ENCODE measurements around the gene GABBR2.
A peak's percentile ranks its signal among the peaks of the same experiment; 100 is the strongest.

Gene GABBR2

DNA sequence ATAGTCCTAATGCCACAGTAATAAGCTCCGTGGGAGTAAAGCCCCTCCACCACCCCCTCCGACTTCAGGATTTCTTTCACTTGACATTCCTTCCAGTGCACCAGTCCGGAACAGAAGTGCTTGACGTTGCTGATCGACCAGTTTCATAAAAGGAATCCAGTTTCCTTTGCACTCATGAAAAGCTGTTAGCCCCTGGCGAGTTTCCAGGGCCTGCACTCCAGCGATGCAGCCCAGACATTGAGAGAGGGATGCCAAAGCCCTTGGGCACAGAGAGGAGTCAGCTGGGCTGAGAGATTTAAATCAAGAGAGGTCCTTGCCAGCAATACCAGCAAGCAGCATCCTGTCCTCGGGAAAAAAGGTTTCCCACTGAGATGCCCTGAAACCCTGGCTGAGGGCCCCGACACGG lies 170.1 kb downstream of the GABBR2 start:
- DNase-seq (ENCODE audit: low spot score): peak; percentile 32

DNA sequence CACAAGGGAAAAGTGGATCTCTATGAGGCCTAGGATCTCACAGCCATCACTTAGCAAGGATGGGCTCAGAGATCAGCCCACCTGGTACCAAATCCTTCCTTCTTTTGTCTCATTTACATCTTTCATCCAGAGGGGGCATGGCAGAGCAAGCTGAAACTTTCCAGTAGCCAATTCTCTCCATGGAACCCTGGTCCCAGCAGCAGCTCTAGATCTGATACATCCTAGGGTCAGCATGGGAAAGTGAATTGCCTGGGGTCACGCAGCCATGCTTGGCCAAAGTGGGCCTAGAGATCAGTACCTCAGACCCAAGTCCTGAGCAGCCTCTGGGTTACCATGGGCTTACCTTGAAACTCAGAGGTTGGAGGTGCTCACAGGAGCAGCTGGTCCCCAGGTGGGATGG lies 170.5 kb downstream of the GABBR2 start:
- DNase-seq (ENCODE audit: low spot score): no peak

DNA sequence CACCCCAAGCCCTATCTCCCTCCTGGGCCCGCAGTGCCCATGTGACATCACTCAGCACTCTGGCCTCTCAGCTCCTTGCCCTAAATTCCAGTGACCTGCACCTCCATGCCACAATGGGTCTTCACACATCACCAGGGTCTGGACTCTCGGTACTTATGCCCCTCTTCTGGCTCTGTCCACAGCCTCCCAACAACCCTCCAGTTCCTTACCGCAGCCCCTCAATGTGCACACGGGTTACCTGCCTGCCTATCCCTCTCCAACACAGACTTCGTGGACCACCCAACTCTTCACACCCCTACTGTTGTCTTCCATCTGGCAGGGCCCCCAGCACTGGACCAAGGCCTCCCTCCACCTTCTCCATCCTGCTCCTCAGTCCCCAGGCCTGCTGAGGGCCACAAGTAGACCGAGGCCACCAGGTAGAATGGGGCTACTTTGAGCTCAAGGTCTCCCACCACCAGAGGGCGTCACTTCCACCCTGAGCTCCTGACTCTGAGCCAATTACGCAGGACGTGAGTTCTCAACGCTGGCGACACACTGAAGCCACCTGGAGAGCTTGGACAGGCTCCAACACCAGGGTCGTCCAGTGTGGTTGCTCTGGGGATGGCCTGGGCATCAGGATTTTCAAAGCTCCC lies 172.1 kb downstream of the GABBR2 start:
- no peak for DNase-seq (ENCODE audit: low spot score)

GRCh38 chr9:98533866-98534265 lies 174.9 kb downstream of the GABBR2 start:
- no peak for DNase-seq (ENCODE audit: low spot score)

- no peak for DNase-seq (ENCODE audit: low spot score)
These were observed 175.6 kb downstream of the GABBR2 start for GRCh38 chr9:98533132-98533531.

DNA sequence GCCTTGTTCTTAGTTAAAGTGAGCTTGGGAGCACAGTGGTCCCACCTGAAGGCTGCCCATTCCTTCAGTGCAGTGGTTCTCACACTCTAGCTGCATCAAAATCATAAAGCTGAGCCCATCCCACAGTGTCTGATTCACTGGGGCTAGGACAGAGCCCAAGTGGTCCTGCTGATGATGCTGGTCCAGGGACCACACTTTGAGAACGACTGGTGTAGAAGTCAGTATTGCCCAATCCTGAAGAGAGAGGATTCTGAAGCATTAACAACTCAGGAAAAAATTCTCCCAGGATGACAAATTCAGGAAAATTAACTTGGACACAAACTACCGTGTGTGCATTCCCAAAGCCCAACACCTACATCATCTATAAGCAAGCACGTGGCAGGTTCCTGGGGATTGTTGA lies 176.2 kb downstream of the GABBR2 start:
- DNase-seq (ENCODE audit: low spot score): no peak

GRCh38 chr9:98532147-98532546 lies 176.6 kb downstream of the GABBR2 start:
- DNase-seq (ENCODE audit: low spot score): no peak

- DNase-seq (ENCODE audit: low spot score): no peak
These were observed 177.8 kb downstream of the GABBR2 start for GRCh38 chr9:98530806-98531386.

GRCh38 chr9:98530275-98530674 lies 178.5 kb downstream of the GABBR2 start:
- no peak for DNase-seq (ENCODE audit: low spot score)

DNA sequence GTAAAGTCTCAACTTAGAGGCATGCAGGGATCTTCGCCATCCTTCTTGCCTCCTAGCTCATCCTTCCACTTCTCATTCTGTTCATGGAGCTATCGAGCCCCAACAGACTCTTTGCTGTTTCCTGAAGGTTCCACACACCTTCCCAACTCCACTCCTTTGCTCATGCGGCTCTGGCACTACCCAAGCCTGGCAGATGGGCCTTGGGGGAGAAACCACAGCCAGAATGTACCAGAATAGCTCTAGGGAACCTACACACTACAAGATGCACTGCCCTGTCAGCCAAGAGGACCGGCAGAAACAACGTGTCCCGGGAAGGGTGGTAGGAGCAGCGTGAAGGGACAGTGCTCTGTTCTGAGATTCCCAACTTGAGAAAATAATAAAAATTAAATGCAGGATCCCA lies 178.9 kb downstream of the GABBR2 start:
- no peak for DNase-seq (ENCODE audit: low spot score)

DNA sequence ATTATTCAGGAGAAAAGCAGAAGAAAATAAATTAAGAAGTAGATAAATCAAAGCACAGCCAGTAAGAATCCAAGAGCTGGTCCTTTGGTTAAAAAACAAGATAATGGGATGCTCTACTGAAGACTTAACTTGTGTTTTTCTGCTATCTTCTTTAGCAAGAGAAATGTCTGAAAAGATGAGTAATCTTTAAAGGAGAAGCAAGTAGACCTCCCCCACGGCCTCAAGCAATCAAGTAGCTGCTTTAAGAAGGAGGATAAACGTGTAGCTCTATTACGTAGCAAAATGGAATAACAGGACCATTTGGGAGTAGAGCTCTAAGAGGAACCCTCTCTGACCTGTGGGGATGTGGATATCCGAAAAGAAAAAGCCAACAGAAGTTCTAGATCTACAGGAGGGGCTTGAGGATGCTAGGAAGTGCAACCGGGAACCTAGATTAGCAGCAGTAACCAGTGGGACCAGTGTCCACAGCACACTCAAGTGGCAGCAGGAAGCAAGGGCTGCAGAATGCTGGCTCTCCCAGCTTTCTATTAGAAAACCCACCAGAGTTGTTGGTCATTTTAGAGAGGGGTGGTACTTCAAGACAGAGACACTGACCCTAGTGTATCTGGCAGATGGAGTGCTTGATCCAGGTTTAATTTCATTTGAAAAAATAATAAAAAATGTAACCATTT lies 185.4 kb downstream of the GABBR2 start:
- DNase-seq (ENCODE audit: low spot score): no peak

- DNase-seq (ENCODE audit: low spot score): no peak
These were observed 186.2 kb downstream of the GABBR2 start for GRCh38 chr9:98522487-98522886.

DNA sequence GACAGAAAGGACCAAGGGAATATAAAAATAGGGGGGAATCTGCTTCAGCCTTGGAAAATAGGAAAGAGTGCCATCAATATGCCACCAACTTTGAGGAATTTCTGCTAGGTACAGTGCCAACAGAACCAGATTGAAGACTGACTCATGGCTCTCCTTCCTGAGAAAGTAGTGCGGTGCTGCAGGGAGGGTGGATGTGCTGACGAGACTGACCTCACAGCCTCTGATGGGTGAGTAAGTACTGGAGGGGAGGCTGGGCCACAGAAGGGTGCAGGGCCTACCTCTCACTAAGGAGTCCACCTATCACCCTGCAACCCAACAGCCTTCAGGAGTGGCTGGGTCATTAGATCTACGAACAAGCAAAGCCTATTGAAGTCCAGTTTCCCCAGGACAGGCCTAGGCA lies 187.6 kb downstream of the GABBR2 start:
- DNase-seq (ENCODE audit: low spot score): no peak

- no peak for DNase-seq (ENCODE audit: low spot score)
These were observed 188.3 kb downstream of the GABBR2 start for GRCh38 chr9:98520221-98520960.

GRCh38 chr9:98519641-98520040 lies 189.1 kb downstream of the GABBR2 start:
- DNase-seq (ENCODE audit: low spot score): no peak

DNA sequence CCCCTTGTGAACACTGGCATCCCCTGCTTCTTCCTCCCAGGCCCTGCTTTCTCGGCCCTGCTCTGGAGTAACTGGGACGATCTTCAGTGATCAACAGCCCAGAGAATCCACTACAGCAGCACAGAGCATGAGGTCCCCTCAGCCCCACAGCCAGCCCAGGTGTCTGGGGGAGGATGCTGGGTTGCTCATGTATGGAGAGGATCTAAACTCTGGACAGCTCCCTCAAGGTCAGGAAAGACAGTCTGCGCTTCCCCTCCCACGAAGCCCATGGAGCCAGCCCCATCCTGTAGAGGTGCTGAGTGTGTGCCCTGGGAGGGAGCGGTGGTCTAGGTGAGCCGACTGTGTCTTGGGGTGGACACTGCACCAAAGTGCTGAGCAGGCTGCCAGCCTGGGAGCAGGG lies 190.2 kb downstream of the GABBR2 start:
- DNase-seq (ENCODE audit: low spot score): no peak

DNA sequence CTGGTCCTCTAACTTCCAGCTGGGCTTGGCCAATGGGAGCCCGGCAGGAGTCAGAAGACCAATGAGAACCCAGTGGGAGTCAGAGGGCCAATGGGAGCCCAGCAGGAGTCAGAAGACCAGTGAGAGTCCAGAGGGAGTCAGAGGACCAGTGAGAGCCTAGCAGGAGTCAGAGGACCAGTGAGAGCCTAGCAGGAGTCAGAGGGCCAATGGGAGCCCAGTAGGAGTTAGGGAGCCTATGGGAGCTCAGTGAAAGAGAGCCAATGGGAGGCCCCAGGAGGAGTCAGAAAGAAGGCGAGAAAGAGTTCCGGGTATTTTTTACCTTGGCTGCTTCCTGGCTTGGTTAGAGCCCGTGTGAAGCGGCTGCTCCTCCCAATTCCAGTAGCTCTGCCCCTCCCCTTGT lies 191.0 kb downstream of the GABBR2 start:
- DNase-seq (ENCODE audit: low spot score): no peak

GRCh38 chr9:98516897-98517503 lies 191.7 kb downstream of the GABBR2 start:
- DNase-seq (ENCODE audit: low spot score): no peak

DNA sequence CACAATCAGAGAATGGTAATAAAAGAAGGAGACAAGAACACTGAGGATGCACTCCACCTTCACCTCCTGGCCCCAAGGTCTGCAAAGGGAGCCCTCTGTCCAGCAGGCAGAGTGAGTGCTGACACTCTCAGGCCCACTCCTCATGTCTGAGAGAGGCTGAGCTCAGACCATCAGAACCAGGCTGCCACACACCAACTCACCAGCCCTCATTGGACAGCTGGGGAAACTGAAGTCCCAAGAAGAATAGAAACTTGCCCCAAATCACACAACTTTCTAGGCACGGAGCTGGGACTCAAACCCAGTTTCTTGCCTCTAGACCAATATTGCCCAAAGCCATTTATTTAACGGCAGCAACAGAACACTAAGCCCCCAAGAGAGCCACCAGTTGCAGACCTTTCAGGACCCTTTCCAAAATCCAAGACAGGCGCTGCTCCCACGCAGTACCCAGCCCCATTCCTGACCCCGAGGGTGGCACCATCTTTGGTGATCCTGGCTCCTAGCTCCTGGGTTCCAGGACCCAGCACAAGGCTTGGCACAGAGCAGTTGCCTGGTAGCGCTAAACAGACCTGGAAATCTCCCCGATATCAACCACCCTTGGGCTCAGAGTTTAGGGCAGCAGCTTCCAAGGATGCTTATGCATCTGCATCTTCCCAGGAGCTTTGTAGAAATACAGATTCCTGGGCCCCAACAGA lies 192.4 kb downstream of the GABBR2 start:
- no peak for DNase-seq (ENCODE audit: low spot score)

DNA sequence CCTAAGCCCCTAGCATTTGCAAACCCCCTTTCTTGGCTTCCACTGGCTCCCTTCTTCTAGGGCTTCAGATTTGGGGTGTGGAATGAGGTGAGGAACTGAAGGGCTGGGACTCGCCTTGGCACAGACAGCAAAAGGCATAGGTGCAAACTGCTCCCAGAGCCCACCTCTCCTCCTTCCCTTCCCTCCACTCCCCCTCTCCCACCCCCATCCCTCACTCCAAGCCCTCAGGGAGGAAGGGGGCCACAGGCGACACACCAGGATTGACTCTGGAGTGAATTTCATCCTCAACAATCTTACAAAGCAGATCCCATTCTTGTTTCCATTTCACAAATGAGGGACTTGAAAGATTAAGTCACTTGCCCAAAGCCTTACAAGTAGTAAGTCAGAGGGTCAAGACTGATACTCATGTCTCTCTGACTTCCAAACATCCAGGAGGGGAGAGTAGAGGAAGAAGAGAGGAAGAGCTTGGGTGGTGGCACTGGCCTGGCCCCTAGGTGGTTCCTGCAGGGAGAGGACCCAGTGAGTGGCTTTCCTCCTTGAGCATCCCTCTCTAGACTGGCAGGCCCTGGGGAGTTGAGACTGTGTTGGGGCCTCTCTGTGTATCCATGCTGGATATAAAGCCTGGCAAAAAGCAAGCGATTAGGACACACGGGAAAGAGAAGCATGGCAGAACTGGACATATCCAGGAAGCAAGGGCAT lies 193.1 kb downstream of the GABBR2 start:
- no peak for DNase-seq (ENCODE audit: low spot score)

DNA sequence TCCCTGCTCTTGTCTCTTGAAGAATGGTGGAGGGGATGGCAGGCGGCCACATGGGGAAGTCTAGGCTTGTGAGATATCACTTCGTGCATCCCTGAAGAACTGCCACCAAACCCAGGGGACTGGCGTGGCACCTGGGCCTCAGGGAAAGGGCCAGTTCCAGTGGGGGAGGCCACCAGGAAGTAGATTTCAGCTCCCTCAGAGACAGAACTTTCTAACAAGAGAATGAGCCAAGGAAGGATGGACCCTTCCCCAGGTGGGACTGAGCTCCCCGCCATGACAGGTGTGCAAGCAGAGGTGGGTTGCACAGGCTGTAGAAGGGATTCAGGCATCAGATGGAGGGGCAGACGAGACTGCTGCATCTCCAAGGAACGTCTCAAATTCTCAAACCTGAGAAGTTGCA lies 193.9 kb downstream of the GABBR2 start:
- no peak for DNase-seq (ENCODE audit: low spot score)

Measured in pons (tissue), 1 donor.